DND-41 (cell line): Measurements from ENCODE around the gene CLIP3.

Experiments used
- CTCF ChIP-seq: IDR thresholded peaks from 2 replicates; pipeline ENCODE4 v1.5.1; 2012; ENCODE audit warnings: borderline replicate concordance, low read length, moderate library complexity, mild to moderate bottlenecking; ENCODE audit not compliant: poor library complexity, severe bottlenecking; ENCODE audit errors: extremely low read depth
- EZH2 ChIP-seq: IDR thresholded peaks from 3 replicates; pipeline ENCODE4 v1.6.1; 2012; ENCODE audit warnings: borderline replicate concordance, low read depth, mild to moderate bottlenecking, moderate library complexity, low read length, inconsistent platforms; ENCODE audit not compliant: severe bottlenecking

GRCh38 chr19:35983177-35983576, 49.5 kb downstream of the CLIP3 start:
- no peak for TF ChIP-seq CTCF
- TF ChIP-seq EZH2 = no peak
